Suprapubic skin (tissue), 4 donors: ENCODE measurements around the gene FXYD5. TPM values are rescaled to one million over a fixed set of nuclear protein-coding genes. Genes with fewer than 3 reads are reported as not detected.

Experiments used
- DNase-seq, 2 donors: peaks; one replicate each; pipeline ENCODE4 v3.0.0-alpha.2; 2019; ENCODE audit warnings: low spot score in 2 of 2
- H3K27ac ChIP-seq: fragments of 200-600 bp; sonication (generic); one replicate; pipeline ENCODE4 v1.5.1; 2019
- H3K27me3 ChIP-seq: fragments of 200-600 bp; sonication (generic); one replicate; pipeline ENCODE4 v1.5.1; 2019
- H3K36me3 ChIP-seq: fragments of 200-600 bp; sonication (generic); one replicate; pipeline ENCODE4 v1.5.1; 2019
- H3K4me1 ChIP-seq: fragments of 200-600 bp; sonication (generic); one replicate; pipeline ENCODE4 v1.5.1; 2019
- H3K4me3 ChIP-seq: fragments of 200-600 bp; sonication (generic); one replicate; pipeline ENCODE4 v1.5.1; 2019; ENCODE audit warnings: mild to moderate bottlenecking
- H3K9me3 ChIP-seq: fragments of 200-600 bp; sonication (generic); one replicate; pipeline ENCODE4 v1.5.1; 2019
- CTCF ChIP-seq, 2 donors: fragments of 200-600 bp in 1 of 2; fragments of 450-650 bp in 1 of 2; sonication (generic) in 1 of 2; IDR thresholded peaks; one replicate each; pipeline ENCODE4 v1.5.1; 2016 to 2019; ENCODE audit warnings: antibody characterized with exemption in 2 of 2, mild to moderate bottlenecking in 1 of 2, moderate library complexity in 1 of 2
- EP300 ChIP-seq: sonication (generic); formaldehyde crosslinking; IDR thresholded peaks from one replicate; pipeline ENCODE4 v1.6.1; 2017; ENCODE audit warnings: antibody characterized with exemption
- POLR2A ChIP-seq, 2 donors: fragments of 450-650 bp; IDR thresholded peaks; one replicate each; pipeline ENCODE4 v1.6.1; 2017; ENCODE audit warnings: antibody characterized with exemption in 2 of 2, mild to moderate bottlenecking in 2 of 2, moderate library complexity in 2 of 2
- POLR2AphosphoS5 ChIP-seq, 3 donors: sonication (generic); formaldehyde crosslinking; IDR thresholded peaks; one replicate each; pipeline ENCODE4 v1.6.1; 2017; ENCODE audit warnings: antibody characterized with exemption in 3 of 3
- WGBS: methylation state at CpG from one replicate; pipeline ENCODE4 v1.1.5; 2018; 5-methylcytosine and 5-hydroxymethylcytosine counted together
- total RNA-seq, 4 donors: library from RNA; depleted of rRNA; stranded (reverse); fragments of >200 nt; gene quantifications; one replicate each; pipeline ENCODE4 v1.1.0, GENCODE V29; 2016

FXYD5 gene
- total RNA-seq, 4 donors from 2014 or later, result 29.8 to 64.8 (median 37.7) TPM

GRCh38 chr19:35140962-35141836, 13.3 kb upstream of the FXYD5 start:
- peak; percentile 96 to 97 for DNase-seq
- no peaks in the 10 kb centered on the region for H3K36me3 ChIP-seq
- H3K4me1 ChIP-seq, result peaks cover 75% of the 10 kb centered on the region
- 2% methylated on average over 21 of the region's 48 CpGs for whole genome bisulfite sequencing
- H3K27me3 ChIP-seq, result peaks cover 23% of the 10 kb centered on the region
- H3K27ac ChIP-seq, result peak overlapping the region; percentile 90
- TF ChIP-seq POLR2A (IDR thresholded peaks at IDR 0.05) (peak in 1 of 2 donors; percentile 71), CTCF (IDR thresholded peaks at IDR 0.05) (peak in 1 of 2 donors; percentile 64), EP300 (no peak), POLR2AphosphoS5 (IDR thresholded peaks at IDR 0.05) (no peak)
- no peaks in the 10 kb centered on the region for H3K9me3 ChIP-seq
- H3K4me3 ChIP-seq, result peak overlapping the region; percentile 44

GRCh38 chr19:35141837-35142605, 12.5 kb upstream of the FXYD5 start:
- no peak for DNase-seq
- H3K36me3 ChIP-seq, result no peaks in the 10 kb centered on the region
- H3K9me3 ChIP-seq, result no peaks in the 10 kb centered on the region
- WGBS, result 23% methylated on average over 18 of the region's 21 CpGs
- peaks cover 23% of the 10 kb centered on the region for H3K27me3 ChIP-seq
- H3K4me1 ChIP-seq, result peaks cover 67% of the 10 kb centered on the region
- H3K27ac ChIP-seq, result no peak overlapping the region
- peak overlapping the region; percentile 19 for H3K4me3 ChIP-seq
- TF ChIP-seq POLR2A (IDR thresholded peaks at IDR 0.05) (no peak), POLR2AphosphoS5 (IDR thresholded peaks at IDR 0.05) (no peak), EP300 (no peak), CTCF (IDR thresholded peaks at IDR 0.05) (no peak)

- no peaks in the 10 kb centered on the region for H3K9me3 ChIP-seq
- 12% methylated on average over 34 of the region's 46 CpGs for WGBS
- H3K27ac ChIP-seq, result no peak overlapping the region
- H3K4me3 ChIP-seq, result peak overlapping the region; percentile 19
- H3K27me3 ChIP-seq, result peaks cover 23% of the 10 kb centered on the region
- H3K36me3 ChIP-seq, result no peaks in the 10 kb centered on the region
- H3K4me1 ChIP-seq, result peaks cover 60% of the 10 kb centered on the region
- no peak for DNase-seq
- TF ChIP-seq POLR2AphosphoS5 (IDR thresholded peaks at IDR 0.05) (no peak), POLR2A (IDR thresholded peaks at IDR 0.05) (no peak), CTCF (IDR thresholded peaks at IDR 0.05) (peak in 1 of 2 donors; percentile 78), EP300 (no peak)
These were observed 11.8 kb upstream of the FXYD5 start for GRCh38 chr19:35142606-35143230.

GRCh38 chr19:35143231-35143715, 11.3 kb upstream of the FXYD5 start, which contains the start of gene FXYD7:
Gene FXYD7 (plus strand): TSS chr19:35143255. CDS start chr19:35143334, 79 bp downstream.
- Histone ChIP-seq H3K9me3 (no peaks in the 10 kb centered on the region), H3K4me3 (peak within 1 kb of the TSS; percentile 19), H3K27ac (no peak within 1 kb of the TSS), H3K36me3 (no peaks in the 10 kb centered on the region), H3K4me1 (peaks cover 55% of the 10 kb centered on the region), H3K27me3 (peaks cover 23% of the 10 kb centered on the region)
- WGBS, result 12% methylated on average over 15 of the region's 31 CpGs
- no peak for DNase-seq
- TF ChIP-seq POLR2A (IDR thresholded peaks at IDR 0.05) (no peak), POLR2AphosphoS5 (IDR thresholded peaks at IDR 0.05) (no peak), EP300 (no peak), CTCF (IDR thresholded peaks at IDR 0.05) (no peak)
